RKO (cell line): ENCODE data around the gene TCEA3.

ENCODE experiments used
- DNase-seq: peaks from one replicate; pipeline ENCODE4 v3.0.0-alpha.2; 2016; ENCODE audit warnings: low spot score

TCEA3 gene

DNA sequence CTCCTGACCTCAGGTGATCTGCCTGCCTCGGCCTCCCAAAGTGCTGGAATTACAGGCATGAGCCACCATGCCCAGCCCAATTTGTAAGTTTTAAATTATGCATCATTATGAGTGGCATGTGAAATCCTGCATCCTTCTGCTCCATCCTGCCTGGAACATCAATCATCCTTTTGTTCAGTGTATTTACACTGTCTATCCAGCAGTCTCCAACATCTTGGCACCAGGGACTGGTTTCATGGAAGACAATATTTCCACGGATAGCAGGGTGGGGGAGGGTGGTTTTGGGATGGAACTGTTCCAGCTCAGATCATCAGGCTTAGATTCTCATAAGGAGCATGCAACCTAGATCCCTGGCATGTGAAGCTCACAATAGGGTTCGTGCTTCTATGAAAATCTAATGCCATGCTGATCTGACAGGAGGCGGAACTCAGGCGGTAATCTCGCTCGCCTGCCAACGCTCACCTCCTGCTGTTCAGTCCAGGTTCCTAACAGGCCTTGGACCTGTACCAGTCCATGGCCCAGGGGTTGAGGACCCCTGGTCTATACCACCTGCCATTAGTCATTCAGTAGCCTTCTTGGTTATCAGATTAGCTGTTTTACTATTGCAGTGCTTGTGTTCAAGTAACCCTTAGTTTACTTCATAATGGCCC is 22.2 kb upstream of the TCEA3 start:
- DNase-seq, result no peak

DNA sequence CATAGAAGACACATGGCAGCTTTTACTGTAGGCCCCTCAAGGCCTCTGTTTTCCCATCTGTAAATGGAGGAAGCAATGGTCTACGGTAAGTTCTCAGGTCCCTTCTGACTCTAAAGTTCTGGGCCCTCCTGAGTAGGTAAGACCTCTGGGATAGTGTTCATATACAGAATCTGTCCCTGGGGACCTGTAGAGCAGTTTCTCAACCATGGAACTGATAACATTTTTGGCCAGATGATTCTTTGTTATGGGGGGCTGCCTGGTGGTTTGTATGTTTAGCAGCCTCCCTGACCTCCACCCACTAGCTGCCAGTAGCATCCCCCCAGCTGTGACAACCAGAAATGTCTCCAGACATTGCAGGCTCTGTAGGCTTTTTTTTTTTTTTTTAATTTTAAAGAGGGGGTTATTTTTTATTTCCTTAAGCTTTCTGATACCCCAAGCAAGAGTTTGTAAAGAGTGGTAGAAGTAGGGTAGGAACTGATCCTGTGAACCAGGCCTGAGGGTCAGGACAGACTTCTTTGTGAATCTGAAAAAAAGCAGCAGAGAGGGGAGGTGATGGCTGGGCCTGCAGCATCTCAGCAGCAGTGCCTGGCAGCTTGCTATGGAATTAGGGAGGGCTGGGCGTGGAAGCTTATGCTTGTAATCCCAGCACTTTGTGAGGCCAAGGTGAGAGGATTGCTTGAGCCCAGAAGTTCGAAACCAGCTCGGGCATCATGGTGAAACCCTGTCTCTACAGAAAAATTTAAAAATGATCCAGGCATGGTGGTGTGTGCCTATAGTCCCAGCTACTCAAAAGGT is 20.2 kb upstream of the TCEA3 start:
- no peak for DNase-seq

DNA sequence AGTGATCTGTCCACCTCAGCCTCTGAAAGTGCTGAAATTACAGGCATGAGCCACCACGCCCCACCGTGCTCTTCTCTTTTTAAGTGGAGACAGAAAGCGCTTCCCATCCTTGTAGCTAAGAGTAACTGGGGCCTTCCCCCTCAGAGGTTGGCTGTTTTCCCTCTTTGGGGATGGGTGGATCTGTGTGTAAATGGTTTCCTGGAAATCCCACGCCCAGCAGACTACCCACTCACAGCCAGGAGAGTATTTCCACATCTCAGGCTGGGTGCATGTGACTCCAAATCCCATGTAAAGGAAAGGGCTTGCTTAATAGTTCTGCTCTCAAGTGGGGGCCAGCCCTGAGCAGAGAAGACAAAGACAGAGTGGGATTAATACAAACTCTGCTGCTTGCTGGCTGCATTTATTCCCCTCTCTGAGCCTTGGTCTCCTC is 19.6 kb upstream of the TCEA3 start:
- DNase-seq, result no peak

DNA sequence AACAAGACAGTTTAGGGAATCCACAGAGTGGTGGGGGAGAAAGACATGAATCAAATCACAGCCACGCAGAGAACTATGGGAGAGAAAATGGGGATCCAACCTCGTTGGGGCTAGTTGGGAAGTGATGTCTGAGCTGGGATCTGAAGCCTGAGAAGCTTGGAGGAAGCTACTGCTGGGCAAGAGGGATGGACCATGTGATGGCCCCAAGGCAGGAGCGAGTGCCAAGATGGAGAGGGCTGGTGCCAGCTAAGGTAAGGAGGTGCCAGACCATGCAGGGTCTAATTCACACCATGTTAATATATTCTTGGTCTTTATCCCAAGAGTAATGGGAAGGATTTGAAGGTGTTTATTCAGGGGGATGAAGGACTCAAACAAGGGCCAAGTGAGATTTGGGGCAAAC is 18.2 kb upstream of the TCEA3 start:
- DNase-seq, result no peak

DNA sequence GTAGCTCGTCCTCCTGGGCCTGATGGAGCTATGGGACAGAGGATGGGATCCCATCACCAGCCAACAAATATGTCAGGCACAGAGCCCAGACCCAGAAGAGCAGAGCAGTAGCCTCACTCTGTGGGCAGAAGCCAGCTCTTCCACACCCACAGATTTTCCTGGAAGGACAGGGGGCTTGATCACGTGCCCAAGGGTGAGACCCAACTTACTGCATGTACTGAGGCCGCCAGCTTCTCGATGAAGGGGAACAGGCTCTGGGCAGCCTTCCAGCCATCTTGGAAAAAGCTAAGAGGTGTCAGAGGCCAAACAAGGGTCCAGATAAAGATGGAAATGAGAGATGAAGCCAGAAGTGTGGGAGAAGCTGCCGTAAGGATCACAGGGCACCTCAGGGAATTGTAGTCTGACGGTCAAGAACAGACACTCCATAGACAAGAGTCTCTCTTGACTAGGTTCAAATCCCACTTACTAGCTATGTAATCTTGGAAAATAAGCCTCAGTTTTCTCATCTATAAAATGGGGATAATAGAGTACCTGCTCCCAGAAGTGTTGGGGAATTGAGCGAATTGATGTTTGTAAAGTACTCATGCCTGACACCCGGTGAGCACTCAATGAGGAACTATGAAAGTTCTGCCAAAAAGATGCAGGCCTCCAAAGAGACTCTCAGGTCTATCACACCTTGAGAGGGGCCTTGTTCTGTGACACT is 17.0 kb upstream of the TCEA3 start:
- DNase-seq, result no peak

DNA sequence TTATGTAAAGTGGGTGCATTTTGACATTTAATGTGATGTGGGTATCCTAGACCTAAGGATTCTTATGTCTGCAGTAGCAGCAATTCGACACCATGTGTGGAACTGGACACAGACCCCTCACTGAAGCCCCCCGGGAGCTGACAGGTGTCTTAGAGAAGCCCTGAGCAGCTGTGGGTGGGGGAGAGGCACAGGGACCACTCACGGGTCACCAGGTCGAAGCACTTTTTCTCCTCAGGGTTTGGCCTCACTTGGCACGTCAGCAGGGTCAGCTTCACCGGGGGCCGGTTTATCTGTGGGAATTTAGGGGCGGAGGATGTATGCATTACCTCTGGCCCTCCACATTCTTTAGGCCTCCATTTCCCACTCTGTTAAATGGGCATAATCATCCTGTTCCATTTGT is 14.0 kb upstream of the TCEA3 start:
- no peak for DNase-seq

DNA sequence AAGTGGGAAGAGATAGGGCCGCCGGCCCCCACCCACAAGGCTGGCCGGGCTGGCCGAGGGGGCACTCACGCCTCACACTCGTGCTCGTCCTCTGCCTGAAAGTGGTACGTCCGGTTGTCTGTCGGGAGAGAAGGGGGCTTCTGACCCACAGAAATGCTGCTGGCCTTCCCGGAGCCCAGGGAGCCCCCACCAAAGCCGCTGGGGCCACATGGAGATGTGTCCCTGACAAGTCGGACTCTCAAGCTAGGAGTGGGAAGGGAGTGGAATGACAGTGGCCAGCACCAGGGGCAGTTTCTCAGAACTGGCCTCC is 12.8 kb upstream of the TCEA3 start:
- no peak for DNase-seq

DNA sequence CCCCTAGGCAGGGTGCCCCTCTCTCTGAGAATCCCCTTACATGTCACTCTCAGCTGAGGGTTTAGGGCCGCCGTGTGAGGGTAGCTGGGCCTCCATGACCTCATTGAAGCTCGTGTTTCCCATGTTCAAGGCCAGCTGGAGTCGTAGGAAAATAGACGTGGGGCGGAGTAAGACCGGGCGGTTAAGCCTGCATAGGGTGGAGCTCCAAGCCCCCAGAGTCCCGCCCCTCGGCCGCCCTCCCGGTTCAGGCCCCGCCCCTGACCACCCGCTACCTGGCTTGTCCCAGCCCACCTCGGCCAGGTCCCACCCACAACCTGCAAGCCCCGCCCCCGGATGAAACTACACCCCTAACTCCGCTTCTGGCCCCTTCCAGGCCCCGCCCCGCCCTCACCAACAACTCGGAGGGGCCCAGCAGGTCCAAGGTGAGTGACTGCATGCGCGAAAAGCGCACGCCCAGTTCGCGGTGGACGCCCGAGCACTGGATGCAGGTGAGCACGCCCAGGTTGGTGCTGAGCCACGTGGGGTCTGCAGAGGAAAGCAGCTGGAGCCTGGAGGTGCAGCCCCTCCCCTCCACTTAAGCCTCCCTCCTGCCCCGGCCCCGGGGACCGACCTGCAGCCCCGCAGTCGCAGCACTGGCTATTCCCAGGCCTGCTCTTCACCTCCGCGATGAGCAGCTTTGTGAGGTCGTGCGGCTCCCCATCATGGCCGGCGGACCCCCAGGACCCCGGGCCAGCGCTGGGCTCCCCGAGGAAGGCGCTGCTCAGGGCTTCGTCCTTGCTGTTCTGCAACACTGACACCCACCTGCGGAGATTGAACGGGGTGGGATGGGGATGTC is 12.2 kb upstream of the TCEA3 start:
- no peak for DNase-seq

DNA sequence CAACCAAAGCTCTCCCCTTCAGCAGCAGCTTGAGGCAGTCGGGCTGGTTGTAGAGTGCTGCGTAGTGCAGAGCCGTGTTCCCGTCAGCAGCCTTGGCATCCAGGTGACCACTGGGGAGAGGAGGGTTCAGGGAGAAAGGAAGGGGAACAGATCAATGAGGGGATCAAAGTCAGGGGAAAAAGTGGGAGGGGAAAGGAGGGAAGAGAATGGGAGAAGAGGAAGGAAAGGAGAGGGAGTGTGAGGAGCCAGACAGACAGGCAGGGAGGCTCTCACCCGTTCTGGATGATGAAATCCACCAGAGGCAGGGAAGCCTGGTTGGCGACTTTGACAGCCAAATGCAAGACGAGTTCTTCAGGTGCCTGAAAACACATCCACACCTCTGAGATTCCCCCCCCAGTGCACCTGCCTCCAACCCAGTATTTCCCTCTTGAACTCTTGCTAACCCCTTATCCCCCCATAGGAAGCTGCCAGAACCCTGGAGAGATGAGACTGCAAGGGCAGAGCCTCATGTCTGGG is 9.8 kb upstream of the TCEA3 start:
- DNase-seq, result no peak

DNA sequence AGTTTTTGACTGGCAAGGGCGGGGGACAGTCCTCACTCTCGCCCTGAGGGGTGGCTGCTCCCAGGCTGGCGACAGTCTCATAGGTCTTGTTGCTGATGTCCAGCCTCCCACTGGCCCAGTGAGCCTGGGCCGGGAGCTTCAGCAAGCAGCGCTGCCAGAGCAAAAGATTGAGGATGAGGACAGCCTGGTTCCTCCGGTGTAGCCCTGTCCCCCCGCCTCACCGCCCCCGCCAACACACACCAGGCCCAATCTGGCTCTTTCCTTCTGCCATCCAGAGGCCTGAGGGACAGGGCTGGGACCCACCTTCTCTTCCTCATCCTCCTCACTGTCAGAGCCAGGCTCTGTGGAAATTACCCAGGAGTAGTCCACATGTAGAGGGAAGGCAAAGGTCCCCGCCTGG is 8.6 kb upstream of the TCEA3 start:
- DNase-seq, result no peak

DNA sequence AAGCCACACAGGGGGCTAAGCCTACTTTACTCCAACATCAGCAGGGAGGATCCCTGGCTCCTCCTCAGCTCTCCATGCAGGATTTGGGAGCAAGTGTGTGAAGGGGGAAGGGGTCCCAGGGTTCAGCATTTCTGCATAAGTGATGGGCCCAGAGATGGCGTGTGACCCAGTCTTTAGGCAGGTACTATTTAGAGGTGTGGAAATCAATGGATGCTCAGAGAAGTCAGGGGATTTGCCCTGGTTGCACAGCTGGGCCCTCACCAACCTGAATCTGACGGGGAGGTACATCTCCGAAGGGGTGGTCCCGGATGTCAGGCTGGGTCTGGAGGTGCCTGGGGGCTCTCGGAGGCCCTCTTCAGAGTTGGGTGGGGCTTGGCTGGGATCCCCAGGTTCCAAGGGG is 6.9 kb upstream of the TCEA3 start:
- DNase-seq, result no peak

DNA sequence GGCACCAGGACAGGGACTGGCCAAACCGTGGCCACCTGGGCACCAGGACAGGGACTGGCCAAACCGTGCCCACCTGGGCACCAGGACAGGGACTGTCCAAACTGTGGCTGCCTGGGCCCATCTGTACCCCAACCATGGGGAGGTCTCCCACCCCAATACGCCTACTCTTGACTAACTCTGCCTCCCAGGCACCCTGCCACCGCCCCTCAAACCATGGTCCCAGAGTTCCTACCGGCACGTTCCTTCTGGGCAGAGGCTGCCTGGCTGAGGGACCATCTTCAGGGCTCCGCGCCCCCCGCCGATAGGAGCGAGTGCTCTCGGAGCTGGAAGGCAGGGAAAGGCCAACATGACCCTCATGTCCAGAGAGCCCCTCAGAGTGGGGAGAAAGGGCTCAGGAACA is 6.3 kb upstream of the TCEA3 start:
- no peak for DNase-seq

DNA sequence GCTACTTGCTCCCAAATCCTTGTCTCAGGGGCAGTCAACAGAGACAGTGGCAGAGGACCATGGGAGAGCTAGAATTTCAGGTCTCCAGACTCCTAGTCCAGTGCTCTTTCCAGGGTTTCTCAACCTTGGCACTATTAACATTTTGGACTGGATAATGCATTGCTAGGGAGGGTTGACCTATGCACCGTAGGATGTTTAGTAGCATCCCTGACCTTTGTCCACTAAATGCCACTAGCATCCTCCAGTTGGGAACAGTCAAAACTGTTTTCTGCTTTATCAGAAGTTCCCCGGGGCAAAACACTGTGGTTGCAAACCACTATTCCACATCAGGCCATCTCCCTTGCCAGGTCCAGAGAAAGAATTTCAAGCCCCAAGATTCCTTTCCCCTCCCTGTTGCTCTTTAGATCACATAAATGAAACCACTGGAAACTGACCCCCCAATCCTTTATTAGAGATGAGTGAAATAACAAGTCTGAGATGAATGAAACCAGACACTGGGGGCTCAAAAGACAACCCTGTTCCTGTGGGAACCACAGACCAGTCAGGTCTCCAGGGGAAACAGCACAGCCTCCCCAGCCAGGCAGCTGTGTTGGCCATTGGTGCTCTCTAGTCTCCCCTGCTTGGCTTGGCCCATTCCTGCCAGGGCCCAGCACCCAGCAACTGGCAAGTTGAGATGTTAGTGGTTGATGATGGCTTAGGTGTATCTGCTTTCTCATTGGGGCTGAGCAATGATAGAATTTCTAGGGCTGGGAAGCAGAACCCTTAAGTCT is 3.8 kb upstream of the TCEA3 start:
- DNase-seq, result no peak

DNA sequence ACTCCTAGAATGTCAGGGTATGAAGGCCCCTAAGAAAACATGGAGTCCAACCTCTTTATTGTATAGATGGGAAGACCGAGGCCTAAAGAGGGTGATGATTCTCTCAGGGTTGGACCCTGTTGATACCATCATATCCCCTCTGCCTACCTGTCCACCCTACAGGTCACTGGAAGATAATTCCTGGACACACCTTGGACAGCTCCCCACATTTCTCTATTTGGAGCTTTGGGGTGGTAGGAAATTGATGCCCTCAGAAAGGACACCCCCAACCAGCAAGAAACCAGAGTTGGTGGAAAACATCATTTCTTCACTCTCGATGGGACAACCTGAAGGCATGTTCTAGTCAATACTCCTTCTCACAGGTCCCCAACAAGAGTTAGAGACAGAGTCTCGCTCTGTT is 3.0 kb upstream of the TCEA3 start:
- DNase-seq, result no peak

DNA sequence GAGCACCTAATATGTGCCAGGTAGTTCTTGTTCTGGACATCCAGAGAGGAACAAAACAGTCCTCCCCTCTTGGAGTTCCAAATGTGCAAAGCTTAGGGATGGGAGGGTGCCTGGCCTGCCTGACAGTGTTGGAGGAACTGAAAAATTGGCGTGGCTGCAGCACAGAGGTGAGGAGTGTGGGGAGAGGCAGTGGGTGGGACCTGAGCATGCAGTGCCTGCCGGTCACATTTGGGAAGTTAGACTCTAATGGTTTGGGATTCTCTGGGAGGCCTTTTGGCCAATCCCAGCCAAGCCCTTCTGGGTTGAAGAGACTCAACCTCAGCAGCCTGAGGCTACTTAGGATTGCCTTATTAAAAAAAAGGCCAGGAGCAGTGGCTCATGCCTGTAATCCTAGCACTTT is 2.3 kb upstream of the TCEA3 start:
- no peak for DNase-seq

DNA sequence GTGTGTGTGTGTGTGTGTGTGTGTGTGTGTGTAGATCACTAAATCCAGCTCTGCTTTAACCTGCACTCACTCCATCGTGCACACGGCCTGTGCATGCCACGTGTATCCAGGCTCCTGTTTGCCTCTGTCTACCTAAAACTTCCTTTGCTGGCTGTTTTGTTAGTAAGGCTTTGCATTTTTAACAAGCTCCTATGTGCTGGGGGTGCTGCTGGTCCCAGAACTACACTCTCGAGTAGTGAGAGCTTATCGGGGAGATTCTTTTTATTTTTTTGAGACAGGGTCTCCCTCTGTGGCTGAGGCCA is 596 bp upstream of the TCEA3 start:
- DNase-seq, result no peak

DNA sequence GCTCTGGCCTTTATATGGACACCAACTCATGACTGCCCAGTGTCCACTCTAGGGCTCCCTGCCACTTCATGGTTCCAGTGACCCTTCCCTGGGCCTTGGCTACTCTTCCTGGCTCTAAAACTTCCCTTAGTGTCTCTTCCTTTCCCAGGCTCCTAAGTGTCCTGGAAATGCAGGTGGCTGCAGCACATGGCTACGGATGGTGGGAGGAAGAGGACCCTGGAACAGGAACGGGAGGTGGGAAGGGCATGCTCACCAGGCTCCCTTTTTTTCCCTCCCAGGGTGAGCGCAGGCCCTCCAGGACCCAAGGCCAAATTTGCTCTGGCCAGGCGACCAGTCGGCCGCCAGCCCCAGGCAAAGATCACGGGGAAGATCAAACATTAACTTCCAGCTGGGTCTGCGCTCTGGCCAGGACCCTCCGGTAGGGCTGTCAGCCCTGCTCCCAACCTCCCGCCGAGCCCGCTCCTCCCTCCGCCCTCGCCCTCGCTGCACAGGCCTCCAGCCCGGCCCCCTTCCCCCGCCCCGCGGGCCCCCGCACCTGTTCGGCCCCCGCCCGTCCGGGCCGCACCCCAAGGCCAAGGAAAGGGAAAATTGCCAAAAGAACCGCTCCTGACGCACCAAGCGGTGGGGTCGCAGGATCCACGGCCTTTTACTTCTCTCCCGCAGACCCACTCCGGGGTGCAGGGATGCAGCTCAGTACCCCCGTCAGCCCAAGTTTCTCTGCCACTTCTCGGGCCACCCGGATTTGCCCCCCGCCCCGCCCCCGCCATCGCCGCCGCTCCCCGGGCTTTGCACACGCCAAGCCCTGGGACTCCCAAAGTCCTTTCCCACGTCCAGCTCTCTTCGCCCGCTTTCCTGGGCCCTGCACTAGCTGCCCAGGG is 894 bp downstream of the TCEA3 start:
- DNase-seq, result no peak

DNA sequence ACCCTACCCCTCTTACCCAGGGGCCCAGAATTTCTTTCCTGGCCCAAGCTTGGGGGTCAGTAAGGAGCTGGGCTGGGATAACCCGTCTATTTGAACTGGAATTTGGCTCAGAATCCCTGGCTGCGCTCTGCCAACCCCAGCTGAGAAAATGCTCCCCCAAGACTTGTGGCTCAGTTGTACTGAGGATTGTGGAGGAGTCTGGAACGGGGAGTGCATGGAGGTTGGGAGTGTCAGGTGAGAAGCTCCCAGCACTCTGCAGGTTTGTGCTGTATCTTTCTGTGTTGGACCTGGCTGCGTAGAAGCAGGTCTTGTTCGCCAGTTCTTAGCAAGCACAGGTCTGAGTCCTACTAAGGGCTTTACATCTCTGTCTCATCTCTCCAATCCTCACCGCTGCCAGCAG is 1.6 kb downstream of the TCEA3 start:
- no peak for DNase-seq

DNA sequence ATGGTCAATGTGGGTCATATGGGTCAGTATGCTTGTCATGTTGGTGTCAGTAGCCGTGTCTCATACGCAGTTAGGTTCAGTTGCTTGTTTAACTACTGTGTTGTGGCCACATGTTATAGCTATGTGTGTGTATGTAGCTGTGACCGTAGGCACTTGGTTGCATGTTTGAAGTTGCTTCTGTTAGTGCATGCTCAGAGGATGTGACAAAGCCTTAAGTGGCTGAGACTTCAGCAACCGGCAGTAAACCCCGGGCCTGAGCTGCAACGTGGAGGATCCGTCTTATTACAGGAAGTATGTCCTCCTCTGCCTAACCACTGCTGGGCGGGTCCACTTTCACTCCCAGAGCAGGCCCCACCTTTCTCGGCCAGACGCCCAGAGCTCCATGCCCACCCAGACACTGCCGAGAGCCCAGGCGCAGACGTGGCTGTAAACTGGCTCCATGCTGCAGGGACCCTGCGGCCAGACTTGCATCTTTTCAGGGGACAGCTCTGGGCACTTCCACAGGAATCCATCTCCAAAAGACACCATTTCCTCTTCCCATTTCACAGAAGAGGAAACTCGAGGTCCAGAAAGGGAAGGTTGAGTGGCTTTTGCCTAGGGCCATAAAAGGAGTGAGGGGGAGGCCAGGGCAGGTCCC is 2.2 kb downstream of the TCEA3 start:
- DNase-seq, result no peak

DNA sequence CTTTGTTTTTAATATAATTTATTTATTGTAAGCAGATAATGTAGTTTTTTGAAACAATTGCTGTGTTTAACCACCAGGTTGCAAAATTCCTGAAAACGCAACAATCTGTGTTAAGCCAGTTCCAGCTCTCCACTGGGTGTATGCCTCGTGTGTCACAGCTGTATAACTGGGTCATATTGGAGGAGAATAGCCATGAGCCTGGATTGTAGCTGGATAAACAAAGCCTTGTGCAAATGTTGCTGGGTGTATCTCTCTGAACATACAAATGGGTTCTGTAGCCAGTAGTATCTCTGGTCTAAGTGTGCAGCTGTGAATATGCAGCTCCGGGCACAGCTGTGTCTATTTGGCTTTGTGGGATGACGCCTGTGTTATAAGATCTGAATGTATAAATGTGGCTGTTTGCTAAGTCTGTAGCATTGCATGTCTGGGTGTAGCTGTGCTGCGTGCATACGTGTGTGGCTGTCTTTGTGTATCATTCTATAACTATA is 2.8 kb downstream of the TCEA3 start:
- no peak for DNase-seq
